ENCODE results near the gene BLOC1S3. TPM values are rescaled to one million over a fixed set of nuclear protein-coding genes. Genes with fewer than 3 reads are reported as not detected.
"Not testable (repeated sequence)": the region's sequence is repeated elsewhere in the genome, so short reads cannot be mapped to it uniquely, and the experiment has no call there.

Gene BLOC1S3
- total RNA-seq, 1 donor from 2014 or later: 17.8 TPM

- Histone ChIP-seq H3K4me1 (peaks cover 17% of the 10 kb centered on the region), H3K36me3 (no peaks in the 10 kb centered on the region), H3K27me3 (peaks cover 42% of the 10 kb centered on the region), H3K9me3 (no peaks in the 10 kb centered on the region), H3K4me3 (no peak overlapping the region), H3K27ac (no peak overlapping the region)
- no peak for ATAC-seq
- no peak for DNase-seq
- no peak for TF ChIP-seq CTCF (IDR thresholded peaks at IDR 0.05)
- intact Hi-C loops (cut with DNase I): no loop called here
These were observed 40.5 kb downstream of the BLOC1S3 start for GRCh38 chr19:45218911-45219743.

- peaks cover 11% of the 10 kb centered on the region for H3K27me3 ChIP-seq
- TF ChIP-seq CTCF (IDR thresholded peaks at IDR 0.05): no peak
These were observed 44.1 kb downstream of the BLOC1S3 start for GRCh38 chr19:45222724-45223123.

GRCh38 chr19:45223879-45224278 is 45.3 kb downstream of the BLOC1S3 start:
- Histone ChIP-seq H3K36me3 (no peaks in the 10 kb centered on the region), H3K4me1 (peaks cover 6% of the 10 kb centered on the region), H3K27ac (no peak overlapping the region), H3K4me3 (no peak overlapping the region), H3K27me3 (peaks cover 2% of the 10 kb centered on the region), H3K9me3 (no peaks in the 10 kb centered on the region)
- intact Hi-C loops (cut with DNase I): no loop called here
- ATAC-seq (no peak), DNase-seq (no peak)
- no peak for TF ChIP-seq CTCF (IDR thresholded peaks at IDR 0.05)

More at GRCh38 chr19:45222724-45223123, 44.1 kb downstream of the BLOC1S3 start:
- no peak overlapping the region for H3K27ac ChIP-seq
- DNase-seq: no peak
- peaks cover 8% of the 10 kb centered on the region for H3K4me1 ChIP-seq
- no peaks in the 10 kb centered on the region for H3K9me3 ChIP-seq
- H3K36me3 ChIP-seq: no peaks in the 10 kb centered on the region
- intact Hi-C loops (cut with DNase I): no loop called here
- ATAC-seq: no peak
- H3K4me3 ChIP-seq: no peak overlapping the region

DNA sequence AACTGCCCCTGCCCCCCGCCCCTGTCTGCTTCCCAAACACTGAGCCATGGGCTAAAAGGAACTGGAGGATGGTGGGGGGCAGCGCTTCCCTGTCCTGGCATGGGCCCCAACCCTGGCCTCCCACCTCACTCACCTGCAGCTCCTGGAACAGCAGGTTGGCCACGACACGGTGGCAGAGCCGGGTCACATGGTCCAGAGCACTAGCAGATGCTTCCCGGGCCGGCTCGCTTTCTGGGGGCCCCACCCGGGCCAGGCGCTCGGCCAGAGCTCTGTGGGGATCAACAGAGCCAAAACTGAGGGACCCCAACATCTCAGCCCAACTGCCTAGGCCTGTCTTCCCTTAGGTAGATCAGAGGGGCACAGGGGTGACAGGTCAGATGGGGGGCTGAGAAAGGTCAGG is 46.1 kb downstream of the BLOC1S3 start:
- H3K4me1 ChIP-seq: no peaks in the 10 kb centered on the region
- H3K27me3 ChIP-seq: no peaks in the 10 kb centered on the region
- no peak for TF ChIP-seq CTCF (IDR thresholded peaks at IDR 0.05)
- ATAC-seq (no peak), DNase-seq (no peak)
- no peaks in the 10 kb centered on the region for H3K36me3 ChIP-seq
- intact Hi-C loops (cut with DNase I): no loop called here
- H3K9me3 ChIP-seq: no peaks in the 10 kb centered on the region
- no peak overlapping the region for H3K4me3 ChIP-seq
- H3K27ac ChIP-seq: no peak overlapping the region

DNA sequence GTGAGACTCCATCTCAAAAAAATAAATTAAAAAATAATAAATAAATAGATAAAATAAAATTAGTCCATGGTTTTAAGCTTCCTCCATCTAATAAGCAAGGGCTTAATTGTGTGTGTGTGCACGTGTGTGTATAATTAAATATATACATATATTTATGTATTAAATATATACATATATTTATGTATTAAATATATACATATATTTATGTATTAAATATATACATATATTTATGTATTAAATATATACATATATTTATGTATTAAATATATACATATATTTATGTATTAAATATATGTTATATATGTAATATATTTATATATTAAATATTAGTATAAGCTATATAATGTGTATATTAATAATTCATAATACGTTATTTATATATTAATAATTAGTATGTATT is 50.5 kb downstream of the BLOC1S3 start:
- intact Hi-C loops (cut with DNase I); H3K4me3 ChIP-seq; ATAC-seq; H3K9me3 ChIP-seq; H3K27ac ChIP-seq; H3K4me1 ChIP-seq; DNase-seq; H3K36me3 ChIP-seq: not testable (repeated sequence)
- H3K27me3 ChIP-seq: peaks cover 15% of the 10 kb centered on the region

Other genes starting within 250 kb of the BLOC1S3 start
- not detected for gene APOC4, start 236.5 kb upstream of the BLOC1S3 start, total RNA-seq
- gene APOC2, start 232.7 kb upstream of the BLOC1S3 start, total RNA-seq: 33.9 TPM
- gene CLPTM1, start 223.4 kb upstream of the BLOC1S3 start, total RNA-seq: 103 TPM
- gene RELB, start 177.3 kb upstream of the BLOC1S3 start, total RNA-seq: 17.5 TPM
- 83.7 TPM for gene CLASRP, start 139.7 kb upstream of the BLOC1S3 start, total RNA-seq
- gene ZNF296, start 102.3 kb upstream of the BLOC1S3 start, total RNA-seq: 1.7 TPM
- gene GEMIN7, start 99.5 kb upstream of the BLOC1S3 start, total RNA-seq: 14.9 TPM
- 31.1 TPM for gene PPP1R37, start 85.6 kb upstream of the BLOC1S3 start, total RNA-seq
- not detected for gene NKPD1, start 17.8 kb upstream of the BLOC1S3 start, total RNA-seq
- 16.9 TPM for gene TRAPPC6A, start 547 bp upstream of the BLOC1S3 start, total RNA-seq
- gene EXOC3L2, start 66.6 kb downstream of the BLOC1S3 start, total RNA-seq: 11.9 TPM
- 30.0 TPM for gene MARK4, start 72.5 kb downstream of the BLOC1S3 start, total RNA-seq
- 0.41 TPM for gene CKM, start 144.1 kb downstream of the BLOC1S3 start, total RNA-seq
- gene KLC3, start 162.0 kb downstream of the BLOC1S3 start, total RNA-seq: 1.8 TPM
- 13.7 TPM for gene ERCC2, start 191.8 kb downstream of the BLOC1S3 start, total RNA-seq
- 67.9 TPM for gene PPP1R13L, start 226.3 kb downstream of the BLOC1S3 start, total RNA-seq
- 5.4 TPM for gene POLR1G, start 227.9 kb downstream of the BLOC1S3 start, total RNA-seq
- 48.8 TPM for gene ERCC1, start 245.1 kb downstream of the BLOC1S3 start, total RNA-seq

Data from upper lobe of right lung (tissue), 1 donor.